Transverse colon (tissue), 4 donors: ENCODE results near the gene ALDH4A1. TPM values are rescaled to one million over a fixed set of nuclear protein-coding genes. Genes with fewer than 3 reads are reported as not detected.
"Not testable (repeated sequence)": the region's sequence is repeated elsewhere in the genome, so short reads cannot be mapped to it uniquely, and the experiment has no call there.

ENCODE experiments used
- DNase-seq: peaks from one replicate; pipeline ENCODE4 v3.0.0-alpha.2; 2019
- H3K27ac ChIP-seq, 4 donors: fragments of 200-600 bp; sonication (generic); 2 replicates each; pipeline ENCODE4 v1.5.1; 2016 to 2018; ENCODE audit warnings: inconsistent platforms in 4 of 4
- H3K27me3 ChIP-seq: fragments of 200-600 bp; sonication (generic); 2 replicates; pipeline ENCODE4 v1.5.1; 2017; ENCODE audit warnings: inconsistent platforms
- H3K36me3 ChIP-seq, 4 donors: fragments of 200-600 bp; sonication (generic); 2 replicates each; pipeline ENCODE4 v1.5.1; 2017 to 2019; ENCODE audit warnings: inconsistent platforms in 4 of 4
- H3K4me1 ChIP-seq, 4 donors: fragments of 200-600 bp; sonication (generic); 2 replicates each; pipeline ENCODE4 v1.5.1; 2017 to 2020; ENCODE audit warnings: inconsistent platforms in 4 of 4
- H3K4me3 ChIP-seq, 4 donors: fragments of 200-600 bp; sonication (generic); 1 replicate in 1 of 4; 2 replicates in 3 of 4; pipeline versions ENCODE4 v1.5.1 to v1.6.1; 2017 to 2019; ENCODE audit warnings: inconsistent platforms in 4 of 4
- H3K9me3 ChIP-seq, 2 donors: fragments of 200-600 bp; sonication (generic); 2 replicates each; pipeline ENCODE4 v1.5.1; 2017 to 2019; ENCODE audit warnings: inconsistent platforms in 2 of 2
- EP300 ChIP-seq: sonication (generic); formaldehyde crosslinking; IDR thresholded peaks from one replicate; pipeline ENCODE4 v1.6.1; 2017; ENCODE audit warnings: antibody characterized with exemption, low read depth
- POLR2A ChIP-seq: fragments of 450-650 bp; IDR thresholded peaks from one replicate; pipeline ENCODE4 v1.6.1; 2016; ENCODE audit warnings: antibody characterized with exemption, mild to moderate bottlenecking, moderate library complexity
- POLR2AphosphoS5 ChIP-seq, 3 donors: sonication (generic); formaldehyde crosslinking; IDR thresholded peaks; one replicate each; pipeline ENCODE4 v1.6.1; 2016; ENCODE audit warnings: antibody characterized with exemption in 3 of 3
- WGBS, 2 donors: methylation state at CpG; one replicate each; pipeline ENCODE4 v1.1.5; 2018; ENCODE audit warnings: low coverage in 1 of 2; 5-methylcytosine and 5-hydroxymethylcytosine counted together
- in situ Hi-C, 4 donors: fragments of 200-750 bp; cut with MboI; loops; one replicate each; pipeline versions ENCODE4 v1.15.0 to v1.15.1; 2017; ENCODE audit warnings: low sequenced_read_pairs in 3 of 4, low pct_ligation_motif_present in 1 of 4, low pct_unique_long_range_greater_than_20kb in 1 of 4
- intact Hi-C: fragments of 100-400 bp; cut with DNase I; formaldehyde crosslinking; loops from one replicate; pipeline ENCODE4 v1.15.1; 2023; ENCODE audit warnings: low total_unique reads
- total RNA-seq, 4 donors: library from RNA; depleted of rRNA; stranded (reverse); fragments of >200 nt; gene quantifications; one replicate each; pipeline ENCODE4 v1.1.0, GENCODE V29; 2016
- TF ChIP-seq, protein P1 (sequence below), 5 experiments: fragments of 200-600 bp in 3 of 5; fragments of 450-650 bp in 2 of 5; sonication (generic) in 3 of 5; IDR thresholded peaks; 1 replicate in 2 of 5; 2 replicates in 3 of 5; pipeline ENCODE4 v1.5.1; 2016 to 2017; ENCODE audit warnings: antibody characterized with exemption in 5 of 5, inconsistent platforms in 3 of 5, mild to moderate bottlenecking in 2 of 5, moderate library complexity in 1 of 5

The ALDH4A1 gene
- total RNA-seq, 4 donors from 2014 or later: 3.8 to 6.0 (median 4.8) TPM

DNA sequence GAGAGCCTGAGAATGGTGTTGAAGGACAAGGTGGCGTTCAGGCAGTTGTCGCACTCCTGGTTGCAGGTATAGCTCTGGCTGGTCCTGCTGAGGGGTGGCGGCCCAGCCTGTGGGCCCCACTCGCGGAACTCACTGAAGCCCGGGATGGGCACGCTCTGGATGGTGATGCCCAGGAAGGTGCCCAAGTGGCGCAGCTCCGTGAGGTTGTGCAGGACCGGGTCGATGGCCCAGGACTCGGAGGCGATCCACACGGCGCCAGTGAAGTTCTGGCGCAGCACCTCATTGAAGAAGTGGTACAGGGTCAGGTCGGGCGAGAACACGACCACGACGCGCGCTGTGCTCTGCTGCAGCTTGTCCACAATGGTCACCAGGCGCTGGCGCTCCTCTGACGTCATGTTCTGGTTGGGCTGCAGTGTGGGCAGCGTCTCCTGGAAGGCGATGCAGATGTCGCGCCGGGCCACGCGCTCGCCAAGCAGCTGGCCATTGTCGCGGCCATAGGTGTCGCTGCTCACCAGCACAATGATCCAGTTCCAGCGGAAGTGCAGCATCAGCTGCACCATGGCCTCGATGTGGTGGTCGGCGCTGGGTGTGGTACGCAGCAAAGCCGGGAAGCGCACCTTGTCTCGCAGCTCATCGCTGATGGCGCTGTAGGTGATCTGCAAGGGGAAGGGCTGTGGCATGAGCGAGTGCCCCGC is 47.9 kb downstream of the ALDH4A1 start:
- DNase-seq: no peak
- no peak for TF ChIP-seq POLR2A
- no peak for TF ChIP-seq EP300
- TF ChIP-seq, protein P1, sequence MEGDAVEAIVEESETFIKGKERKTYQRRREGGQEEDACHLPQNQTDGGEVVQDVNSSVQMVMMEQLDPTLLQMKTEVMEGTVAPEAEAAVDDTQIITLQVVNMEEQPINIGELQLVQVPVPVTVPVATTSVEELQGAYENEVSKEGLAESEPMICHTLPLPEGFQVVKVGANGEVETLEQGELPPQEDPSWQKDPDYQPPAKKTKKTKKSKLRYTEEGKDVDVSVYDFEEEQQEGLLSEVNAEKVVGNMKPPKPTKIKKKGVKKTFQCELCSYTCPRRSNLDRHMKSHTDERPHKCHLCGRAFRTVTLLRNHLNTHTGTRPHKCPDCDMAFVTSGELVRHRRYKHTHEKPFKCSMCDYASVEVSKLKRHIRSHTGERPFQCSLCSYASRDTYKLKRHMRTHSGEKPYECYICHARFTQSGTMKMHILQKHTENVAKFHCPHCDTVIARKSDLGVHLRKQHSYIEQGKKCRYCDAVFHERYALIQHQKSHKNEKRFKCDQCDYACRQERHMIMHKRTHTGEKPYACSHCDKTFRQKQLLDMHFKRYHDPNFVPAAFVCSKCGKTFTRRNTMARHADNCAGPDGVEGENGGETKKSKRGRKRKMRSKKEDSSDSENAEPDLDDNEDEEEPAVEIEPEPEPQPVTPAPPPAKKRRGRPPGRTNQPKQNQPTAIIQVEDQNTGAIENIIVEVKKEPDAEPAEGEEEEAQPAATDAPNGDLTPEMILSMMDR (IDR thresholded peaks at IDR 0.05): no peak
- no peak for TF ChIP-seq POLR2AphosphoS5 (IDR thresholded peaks at IDR 0.05)
- H3K27me3 ChIP-seq: no peaks in the 10 kb centered on the region
- no peaks in the 10 kb centered on the region for H3K4me1 ChIP-seq
- 93% methylated on average over 49 of the region's 49 CpGs; no CpG with 5 or more reads in 1 of the 2 donors for WGBS, 2 donors
- intact Hi-C loops (no loop called here), in situ Hi-C loops (no loop called here)
- H3K9me3 ChIP-seq: no peaks in the 10 kb centered on the region
- H3K4me3 ChIP-seq: no peak overlapping the region
- H3K27ac ChIP-seq: no peak overlapping the region
- no peaks in the 10 kb centered on the region for H3K36me3 ChIP-seq

DNA sequence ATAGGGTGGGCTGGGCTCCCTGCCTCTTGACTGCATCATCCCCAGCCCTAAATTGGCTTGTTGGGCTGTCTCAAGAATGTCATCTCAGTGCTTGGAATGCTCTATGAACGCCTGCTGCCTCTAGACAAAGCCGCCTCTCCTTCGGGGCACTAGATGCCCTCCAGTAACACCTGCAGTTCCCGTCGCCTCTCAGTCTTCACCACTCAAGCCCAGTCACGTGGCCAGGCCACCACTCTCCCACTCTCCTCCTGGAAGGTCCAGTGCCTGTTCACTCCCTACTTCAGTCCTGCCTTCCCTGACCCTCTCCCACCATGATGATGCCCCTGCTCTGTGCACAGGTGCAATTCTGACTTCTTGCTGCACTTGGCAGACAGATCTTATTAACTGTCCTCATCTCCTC is 49.9 kb downstream of the ALDH4A1 start:
- no peak overlapping the region for H3K27ac ChIP-seq
- no peaks in the 10 kb centered on the region for H3K27me3 ChIP-seq
- no peaks in the 10 kb centered on the region for H3K36me3 ChIP-seq
- no peaks in the 10 kb centered on the region for H3K9me3 ChIP-seq
- 36% methylated on average over 6 of the region's 6 CpGs; no CpG with 5 or more reads in 1 of the 2 donors for WGBS, 2 donors
- no peak for TF ChIP-seq EP300
- TF ChIP-seq POLR2A: no peak
- TF ChIP-seq, protein P1 (IDR thresholded peaks at IDR 0.05): no peak
- no peak for TF ChIP-seq POLR2AphosphoS5 (IDR thresholded peaks at IDR 0.05)
- H3K4me3 ChIP-seq: no peak overlapping the region
- intact Hi-C loops (no loop called here), in situ Hi-C loops (no loop called here)
- H3K4me1 ChIP-seq: no peaks in the 10 kb centered on the region
- no peak for DNase-seq

DNA sequence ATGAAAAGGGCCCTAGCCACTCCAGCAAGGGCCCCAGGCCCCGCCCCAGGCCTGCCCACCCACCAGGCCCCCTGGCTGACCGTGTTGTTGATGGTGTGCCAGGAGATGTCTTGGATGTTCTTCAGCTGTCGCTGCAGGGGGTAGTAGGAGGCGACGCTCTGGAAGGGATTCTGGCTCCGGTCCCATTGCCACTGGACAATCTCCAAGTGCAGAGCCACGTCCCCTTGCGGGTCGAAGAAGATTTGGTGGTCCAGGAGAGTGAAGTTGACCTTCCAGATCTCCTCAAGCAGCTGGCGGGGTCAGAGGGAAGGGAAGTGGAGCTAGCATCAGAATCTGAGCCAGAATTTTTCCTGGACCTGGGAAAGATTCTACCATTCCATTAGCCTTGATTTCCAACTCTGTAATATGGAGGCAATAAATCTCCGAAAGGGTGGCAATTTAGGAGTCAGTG is 53.1 kb downstream of the ALDH4A1 start:
- in situ Hi-C loops: no loop called here
- 39 to 52% methylated on average over 5 to 11 of the region's 11 CpGs for WGBS, 2 donors
- Histone ChIP-seq H3K4me3 (no peak overlapping the region), H3K27me3 (no peaks in the 10 kb centered on the region), H3K36me3 (no peaks in the 10 kb centered on the region), H3K4me1 (no peaks in the 10 kb centered on the region), H3K27ac (no peak overlapping the region), H3K9me3 (no peaks in the 10 kb centered on the region)
- intact Hi-C loops: no loop called here
- DNase-seq: no peak
- TF ChIP-seq POLR2A (no peak), POLR2AphosphoS5 (IDR thresholded peaks at IDR 0.05) (no peak), EP300 (no peak)
- TF ChIP-seq, protein P1 (IDR thresholded peaks at IDR 0.05): no peak

DNA sequence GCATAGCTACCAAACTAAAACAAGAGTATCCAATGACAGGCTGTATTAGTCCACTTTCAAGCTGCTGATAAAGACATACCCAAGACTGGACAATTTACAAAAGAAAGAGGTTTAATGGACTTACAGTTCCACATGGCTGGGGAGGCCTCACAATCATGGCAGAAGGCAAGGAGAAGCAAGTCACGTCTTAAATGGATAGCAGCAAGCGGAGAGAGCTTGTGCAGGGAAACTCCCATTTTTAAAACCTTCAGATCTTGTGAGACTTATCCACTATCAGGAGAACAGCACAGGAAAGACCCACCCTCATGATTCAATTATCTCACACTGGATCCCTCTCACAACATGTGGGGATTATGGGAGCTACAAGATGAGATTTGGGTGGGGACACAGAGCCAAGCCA is 54.6 kb downstream of the ALDH4A1 start:
- H3K4me1 ChIP-seq, intact Hi-C loops, H3K4me3 ChIP-seq, H3K27ac ChIP-seq, H3K9me3 ChIP-seq, in situ Hi-C loops, H3K36me3 ChIP-seq, DNase-seq, H3K27me3 ChIP-seq: not testable (repeated sequence)
- 89 to 90% methylated on average over 2 of the region's 2 CpGs for WGBS, 2 donors

DNA sequence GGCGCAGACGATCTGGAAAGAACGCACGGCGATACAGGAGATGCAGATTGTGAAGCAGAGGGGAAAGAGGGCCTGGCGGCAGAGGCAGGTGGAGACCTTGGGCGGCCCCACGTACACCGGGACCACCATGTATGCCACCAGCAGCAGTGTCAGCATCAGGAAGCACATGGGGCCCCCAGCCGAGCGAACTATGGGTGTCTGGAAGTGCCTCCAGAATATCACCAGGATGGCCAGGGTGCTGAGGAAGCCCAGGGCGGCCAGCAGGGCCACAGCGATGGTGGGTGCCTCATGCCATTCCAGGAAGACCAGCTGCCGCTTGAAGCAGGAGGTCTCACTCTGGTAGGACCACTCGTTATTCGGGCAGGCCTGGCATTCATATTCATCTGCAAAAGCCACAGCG is 62.2 kb downstream of the ALDH4A1 start:
- H3K27ac ChIP-seq: no peak overlapping the region
- WGBS, 2 donors: 84 to 92% methylated on average over 9 to 17 of the region's 17 CpGs
- DNase-seq: no peak
- no peak overlapping the region for H3K4me3 ChIP-seq
- no peaks in the 10 kb centered on the region for H3K36me3 ChIP-seq
- in situ Hi-C loops: no loop called here
- no peaks in the 10 kb centered on the region for H3K9me3 ChIP-seq
- peaks cover 14% of the 10 kb centered on the region for H3K27me3 ChIP-seq
- intact Hi-C loops: no loop called here
- no peak for TF ChIP-seq EP300
- no peak for TF ChIP-seq POLR2AphosphoS5 (IDR thresholded peaks at IDR 0.05)
- TF ChIP-seq, protein P1 (IDR thresholded peaks at IDR 0.05): no peak
- TF ChIP-seq POLR2A: no peak
- no peaks in the 10 kb centered on the region for H3K4me1 ChIP-seq
